Erythroblast (primary cell): Measurements from ENCODE around the gene BTBD16.

Experiments
- DNase-seq, 2 experiments: peaks; one replicate each; lab custom pipeline; 2025; lab: John Stamatoyannopoulos, UW
- GATA1 ChIP-seq: IDR thresholded peaks from 2 replicates; pipeline ENCODE4 v1.6.1; 2011; ENCODE audit warnings: low read depth, mild to moderate bottlenecking, control low read depth, low read length, moderate library complexity
- POLR2A ChIP-seq: IDR thresholded peaks from 2 replicates; pipeline ENCODE4 v1.6.1; 2011; ENCODE audit warnings: mild to moderate bottlenecking, low read length

The BTBD16 gene

GRCh38 chr10:122299423-122300075 lies 28.5 kb downstream of the BTBD16 start:
- DNase-seq: no peak
- TF ChIP-seq GATA1: no peak
- no peak for TF ChIP-seq POLR2A

- DNase-seq: no peak
- TF ChIP-seq POLR2A (no peak), GATA1 (no peak)
Observed at GRCh38 chr10:122301055-122301810, 30.1 kb downstream of the BTBD16 start.

- DNase-seq: no peak
- TF ChIP-seq GATA1: no peak
- TF ChIP-seq POLR2A: no peak
Observed at GRCh38 chr10:122301811-122302115, 30.7 kb downstream of the BTBD16 start.

GRCh38 chr10:122302315-122302714 lies 31.2 kb downstream of the BTBD16 start:
- no peak for TF ChIP-seq POLR2A
- DNase-seq: no peak

- TF ChIP-seq POLR2A (no peak), GATA1 (no peak)
- DNase-seq: no peak
Observed at GRCh38 chr10:122303271-122304053, 32.4 kb downstream of the BTBD16 start.

GRCh38 chr10:122304054-122304579 lies 33.0 kb downstream of the BTBD16 start:
- DNase-seq: no peak
- no peak for TF ChIP-seq POLR2A
- no peak for TF ChIP-seq GATA1

- TF ChIP-seq GATA1 (no peak), POLR2A (no peak)
- no peak for DNase-seq
Observed at GRCh38 chr10:122306282-122306681, 35.2 kb downstream of the BTBD16 start.

GRCh38 chr10:122306744-122307143 lies 35.6 kb downstream of the BTBD16 start:
- DNase-seq: no peak
- TF ChIP-seq POLR2A (no peak), GATA1 (no peak)

- no peak for TF ChIP-seq POLR2A
- TF ChIP-seq GATA1: no peak
- no peak for DNase-seq
Observed at GRCh38 chr10:122307669-122308416, 36.7 kb downstream of the BTBD16 start.

- DNase-seq: no peak
- TF ChIP-seq POLR2A (no peak), GATA1 (no peak)
Observed at GRCh38 chr10:122308417-122309141, 37.5 kb downstream of the BTBD16 start.

- TF ChIP-seq GATA1 (no peak), POLR2A (no peak)
- DNase-seq: no peak
Observed at GRCh38 chr10:122310311-122311050, 39.4 kb downstream of the BTBD16 start.

GRCh38 chr10:122311051-122311410 lies 39.9 kb downstream of the BTBD16 start:
- DNase-seq: no peak
- TF ChIP-seq GATA1 (no peak), POLR2A (no peak)

GRCh38 chr10:122311716-122312115 lies 40.6 kb downstream of the BTBD16 start:
- DNase-seq: no peak
- no peak for TF ChIP-seq GATA1
